ENCODE results near the gene FBP1. TPM values are rescaled to one million over a fixed set of nuclear protein-coding genes. Genes with fewer than 3 reads are reported as not detected.

FBP1 gene
- total RNA-seq, 4 donors from 2014 or later, result 0.46 to 3.5 (median 1.7) TPM; not detected in 1

GRCh38 chr9:94560237-94560636, 79.1 kb downstream of the FBP1 start:
- TF ChIP-seq POLR2A (IDR thresholded peaks at IDR 0.05) (no peak), CTCF (IDR thresholded peaks at IDR 0.05 in 4 of 5, conservative IDR thresholded peaks at IDR 0.05 in 1 of 5) (no peak)
- no peaks in the 10 kb centered on the region for H3K27me3 ChIP-seq
- no peaks in the 10 kb centered on the region for H3K9me3 ChIP-seq
- intact Hi-C loops (cut with DNase I; ENCODE audit: low total_unique reads) (no loop called here), in situ Hi-C loops (cut with MboI; ENCODE audit: low sequenced_read_pairs in 4 of 4) (no loop called here)
- no peak for DNase-seq
- peak overlapping the region in 1 of 4 donors; percentile 22 for H3K27ac ChIP-seq
- ATAC-seq, result no peak
- H3K36me3 ChIP-seq, result no peaks in the 10 kb centered on the region
- H3K4me3 ChIP-seq, result no peak overlapping the region
- H3K4me1 ChIP-seq, result no peaks in the 10 kb centered on the region

DNA sequence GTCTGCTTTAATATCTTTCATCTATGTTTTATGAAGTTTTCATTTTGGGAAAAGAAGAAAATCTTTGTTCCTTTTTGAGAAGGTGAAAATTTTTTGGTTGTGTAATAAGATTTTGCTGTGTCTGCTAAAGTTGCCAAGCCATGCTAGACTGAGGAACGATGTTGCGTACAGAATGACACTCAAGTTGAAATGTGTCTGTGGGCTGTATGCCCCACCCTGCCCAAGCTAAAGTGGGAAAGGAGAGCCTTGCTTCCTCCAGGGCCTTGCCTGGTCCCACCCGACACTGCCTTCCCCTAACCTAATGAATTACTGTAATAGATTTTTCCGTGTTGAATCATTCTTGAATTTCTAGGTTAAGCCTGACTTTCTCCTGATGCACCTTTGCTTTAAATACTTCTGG, 81.9 kb downstream of the FBP1 start:
- Histone ChIP-seq H3K9me3 (no peaks in the 10 kb centered on the region), H3K4me3 (no peak overlapping the region), H3K27me3 (no peaks in the 10 kb centered on the region), H3K4me1 (no peaks in the 10 kb centered on the region), H3K27ac (no peak overlapping the region), H3K36me3 (no peaks in the 10 kb centered on the region)
- DNase-seq (no peak), ATAC-seq (no peak)
- in situ Hi-C loops (cut with MboI; ENCODE audit: low sequenced_read_pairs in 4 of 4) (no loop called here), intact Hi-C loops (cut with DNase I; ENCODE audit: low total_unique reads) (no loop called here)
- no peak for TF ChIP-seq CTCF (IDR thresholded peaks at IDR 0.05 in 4 of 5, conservative IDR thresholded peaks at IDR 0.05 in 1 of 5)
- no peak for TF ChIP-seq POLR2A (IDR thresholded peaks at IDR 0.05)

DNA sequence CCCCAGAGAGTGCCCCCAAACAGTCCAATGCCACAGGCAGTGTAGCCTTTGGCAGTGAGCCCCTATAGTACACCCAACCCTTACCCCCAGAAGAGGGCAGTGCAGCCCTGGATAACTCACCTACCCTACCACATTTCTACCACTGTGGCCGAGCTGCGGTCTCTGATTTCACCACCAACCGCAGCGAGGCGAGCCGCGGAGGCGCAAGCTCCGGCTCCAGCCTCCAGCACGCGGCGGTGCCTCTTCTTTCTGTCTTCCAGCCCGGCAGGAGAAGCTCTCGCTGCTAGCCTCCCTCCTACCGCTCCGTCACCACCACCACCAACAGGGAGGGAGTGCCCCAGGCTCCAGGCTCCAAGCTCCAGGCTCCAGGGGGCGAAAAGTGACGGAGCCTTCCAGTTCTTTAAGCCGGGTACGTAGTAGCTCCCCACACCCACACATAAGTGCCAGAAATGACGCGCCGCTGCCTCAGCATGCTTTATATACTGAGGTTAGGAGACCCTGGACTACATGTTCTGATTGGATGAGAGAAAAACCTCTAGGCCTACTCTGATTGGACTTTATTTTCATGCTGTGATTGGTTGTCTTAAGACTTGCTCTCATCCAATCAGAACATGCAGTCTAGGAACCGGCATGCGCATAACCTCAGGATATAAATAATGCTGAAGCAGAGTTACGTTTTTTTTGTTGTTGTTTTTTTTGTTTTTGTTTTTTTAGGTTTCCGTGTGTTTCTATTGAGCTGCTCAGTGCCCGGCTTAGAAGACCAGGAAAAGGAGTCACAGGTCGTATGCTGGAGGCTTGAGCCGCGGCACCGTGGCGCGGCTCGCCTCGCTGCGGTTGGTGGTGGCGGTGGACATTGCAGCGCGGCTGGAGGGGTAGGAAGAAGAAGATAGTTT, 84.6 kb downstream of the FBP1 start, which contains the start of gene PCAT7:
PCAT7 (plus strand) TSS at position 645 of the 893 bp plus-strand sequence.
- in situ Hi-C loops (cut with MboI; ENCODE audit: low sequenced_read_pairs in 4 of 4), result no loop called here
- H3K36me3 ChIP-seq, result no peaks in the 10 kb centered on the region
- intact Hi-C loops (cut with DNase I; ENCODE audit: low total_unique reads), result loop anchor here (1.0 kb wide), 1 partner anchor 49 kb away; no protein-coding TSS in a partner anchor
- no peaks in the 10 kb centered on the region for H3K9me3 ChIP-seq
- ATAC-seq (peak in 1 of 2 donors; percentile 81), DNase-seq (no peak)
- H3K27me3 ChIP-seq, result no peaks in the 10 kb centered on the region
- peaks cover 0 to under 1% of the 10 kb centered on the region in 2 donors for H3K4me1 ChIP-seq
- H3K27ac ChIP-seq, result peak within 1 kb of the TSS in 1 of 4 donors; percentile 34
- no peak for TF ChIP-seq POLR2A (IDR thresholded peaks at IDR 0.05)
- TF ChIP-seq CTCF (IDR thresholded peaks at IDR 0.05 in 4 of 5, conservative IDR thresholded peaks at IDR 0.05 in 1 of 5), result peak in 2 of 5 experiments; percentile 52 to 57
- H3K4me3 ChIP-seq, result peak within 1 kb of the TSS in 1 of 4 donors; percentile 15

DNA sequence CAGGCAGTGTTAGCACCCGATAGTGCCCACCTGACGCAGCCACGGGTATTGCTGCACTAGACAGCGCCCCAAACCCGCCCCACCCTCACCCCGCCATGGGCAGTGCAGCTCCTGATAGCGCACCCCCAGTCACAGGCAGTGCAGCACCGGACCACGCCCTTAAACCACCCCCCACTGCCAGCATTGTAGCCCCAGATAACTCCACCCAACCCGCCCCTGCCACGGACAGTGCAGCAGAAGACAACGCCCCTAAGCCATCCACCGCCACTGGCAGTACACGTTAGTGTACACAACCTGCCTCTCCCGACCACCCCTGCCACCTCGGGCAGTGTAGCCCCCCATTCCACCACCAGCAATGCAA, 85.3 kb downstream of the FBP1 start:
- ATAC-seq (no peak), DNase-seq (no peak)
- intact Hi-C loops (cut with DNase I; ENCODE audit: low total_unique reads) (loop anchor here (1.0 kb wide), 1 partner anchor 49 kb away; no protein-coding TSS in a partner anchor), in situ Hi-C loops (cut with MboI; ENCODE audit: low sequenced_read_pairs in 4 of 4) (no loop called here)
- Histone ChIP-seq H3K4me3 (no peak overlapping the region), H3K9me3 (no peaks in the 10 kb centered on the region), H3K27ac (no peak overlapping the region), H3K36me3 (no peaks in the 10 kb centered on the region), H3K27me3 (no peaks in the 10 kb centered on the region), H3K4me1 (peaks cover 0 to 2% of the 10 kb centered on the region in 2 donors)
- TF ChIP-seq CTCF (IDR thresholded peaks at IDR 0.05 in 4 of 5, conservative IDR thresholded peaks at IDR 0.05 in 1 of 5) (no peak), POLR2A (IDR thresholded peaks at IDR 0.05) (no peak)

Other genes with a start within 250 kb of the FBP1 start
- not detected for gene PCAT7, start 84.4 kb downstream of the FBP1 start, total RNA-seq
- gene FBP2, start 45.7 kb downstream of the FBP1 start, total RNA-seq, result 10 to 100 TPM; 12.1 to 56.5 (median 41.5) TPM
- gene AOPEP, start 87.2 kb upstream of the FBP1 start, total RNA-seq, result 100 to 1,000 TPM in 2 of 4 donors, 10 to 100 TPM in 2; 56.5 to 160 (median 103) TPM